HepG2 (cell line): ENCODE measurements around the gene DOCK4.

Source experiments
- CHD4 ChIP-seq: fragments of 200-600 bp; sonication (generic); IDR thresholded peaks from 2 replicates; pipeline ENCODE4 v1.7.0; 2017; ENCODE audit warnings: mild to moderate bottlenecking, low read length, borderline replicate concordance
- ETS1 ChIP-seq: sonication (generic); formaldehyde crosslinking; IDR thresholded peaks from 2 replicates; pipeline ENCODE4 v1.4.0; 2020; ENCODE audit warnings: missing genetic modification reagents
- HIVEP1 ChIP-seq: sonication (generic); formaldehyde crosslinking; IDR thresholded peaks from 2 replicates; pipeline ENCODE4 v1.4.0; 2020; ENCODE audit warnings: mild to moderate bottlenecking, missing genetic modification reagents
- KDM4B ChIP-seq: sonication (generic); formaldehyde crosslinking; IDR thresholded peaks from 2 replicates; pipeline ENCODE4 v1.4.0; 2020; ENCODE audit warnings: missing genetic modification reagents
- NFIB ChIP-seq: sonication (generic); formaldehyde crosslinking; IDR thresholded peaks from 2 replicates; pipeline ENCODE4 v1.9.0; 2021; ENCODE audit warnings: missing genetic modification reagents, mild to moderate bottlenecking, borderline replicate concordance
- PHB2 ChIP-seq: fragments of 450-650 bp; IDR thresholded peaks from 2 replicates; pipeline ENCODE4 v1.6.1; 2018; ENCODE audit not compliant: partially characterized antibody
- RAD21 ChIP-seq: fragments of 450-650 bp; formaldehyde crosslinking; IDR thresholded peaks from 2 replicates; pipeline ENCODE4 v1.5.0; 2020; ENCODE audit warnings: mild to moderate bottlenecking
- TCF7L2 ChIP-seq: IDR thresholded peaks from 2 replicates; pipeline ENCODE4 v1.6.1; 2011; ENCODE audit warnings: mild to moderate bottlenecking, low read depth, low read length, moderate library complexity
- U2AF1 ChIP-seq: fragments of 200-400 bp; formaldehyde crosslinking; optimal IDR thresholded peaks from 2 replicates; pipeline ENCODE3; 2017; ENCODE audit warnings: mild to moderate bottlenecking, low read depth, low read length
- YY1 ChIP-seq: IDR thresholded peaks from 2 replicates; pipeline ENCODE4 v1.6.1; 2011; ENCODE audit warnings: low read length, low read depth, moderate library complexity, mild to moderate bottlenecking; ENCODE audit not compliant: insufficient read depth, insufficient replicate concordance
- ZBTB7A ChIP-seq: sonication (generic); formaldehyde crosslinking; IDR thresholded peaks from 2 replicates; pipeline ENCODE4 v1.8.0; 2022; ENCODE audit warnings: mild to moderate bottlenecking, missing genetic modification reagents
- TF ChIP-seq, protein P1 (sequence below): sonication (generic); formaldehyde crosslinking; IDR thresholded peaks from 2 replicates; pipeline ENCODE4 v1.8.1; 2023; ENCODE audit warnings: missing genetic modification reagents, inconsistent platforms, borderline replicate concordance
- TF ChIP-seq, protein P2 (sequence below): sonication (generic); formaldehyde crosslinking; IDR thresholded peaks from 2 replicates; pipeline ENCODE4 v1.5.0; 2020; ENCODE audit warnings: mild to moderate bottlenecking, missing genetic modification reagents, moderate library complexity

DNA sequence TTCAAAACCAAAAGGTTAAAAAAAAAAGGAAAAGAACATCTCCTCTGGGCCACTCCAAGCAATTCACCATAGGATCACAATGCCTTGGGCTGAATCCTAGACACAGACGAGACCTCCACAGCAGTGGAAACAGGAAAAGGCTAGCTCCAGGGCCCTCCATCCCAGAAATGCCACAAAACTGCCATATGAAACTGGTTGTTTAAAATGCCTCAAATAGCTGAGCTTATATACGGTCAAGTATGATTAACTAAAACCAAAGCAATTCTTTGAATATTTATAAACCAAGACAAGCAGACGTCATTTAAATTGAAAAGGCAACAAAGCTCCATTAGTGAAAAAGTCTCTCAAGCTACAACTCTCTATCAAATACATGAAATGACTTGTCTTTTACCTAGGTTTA, 63.1 kb downstream of the DOCK4 start:
- TF ChIP-seq NFIB (CRISPR knock-in tag) (no peak), ETS1 (CRISPR knock-in tag) (no peak), KDM4B (CRISPR knock-in tag) (no peak), YY1 (no peak), U2AF1 (no peak), HIVEP1 (CRISPR knock-in tag) (no peak), RAD21 (CRISPR knock-in tag) (no peak), ZBTB7A (CRISPR knock-in tag) (no peak), CHD4 (no peak), TCF7L2 (no peak), PHB2 (no peak)
- TF ChIP-seq, protein P1, sequence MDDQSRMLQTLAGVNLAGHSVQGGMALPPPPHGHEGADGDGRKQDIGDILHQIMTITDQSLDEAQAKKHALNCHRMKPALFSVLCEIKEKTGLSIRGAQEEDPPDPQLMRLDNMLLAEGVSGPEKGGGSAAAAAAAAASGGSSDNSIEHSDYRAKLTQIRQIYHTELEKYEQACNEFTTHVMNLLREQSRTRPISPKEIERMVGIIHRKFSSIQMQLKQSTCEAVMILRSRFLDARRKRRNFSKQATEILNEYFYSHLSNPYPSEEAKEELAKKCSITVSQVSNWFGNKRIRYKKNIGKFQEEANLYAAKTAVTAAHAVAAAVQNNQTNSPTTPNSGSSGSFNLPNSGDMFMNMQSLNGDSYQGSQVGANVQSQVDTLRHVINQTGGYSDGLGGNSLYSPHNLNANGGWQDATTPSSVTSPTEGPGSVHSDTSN (CRISPR knock-in tag) = no peak
- TF ChIP-seq, protein P2, sequence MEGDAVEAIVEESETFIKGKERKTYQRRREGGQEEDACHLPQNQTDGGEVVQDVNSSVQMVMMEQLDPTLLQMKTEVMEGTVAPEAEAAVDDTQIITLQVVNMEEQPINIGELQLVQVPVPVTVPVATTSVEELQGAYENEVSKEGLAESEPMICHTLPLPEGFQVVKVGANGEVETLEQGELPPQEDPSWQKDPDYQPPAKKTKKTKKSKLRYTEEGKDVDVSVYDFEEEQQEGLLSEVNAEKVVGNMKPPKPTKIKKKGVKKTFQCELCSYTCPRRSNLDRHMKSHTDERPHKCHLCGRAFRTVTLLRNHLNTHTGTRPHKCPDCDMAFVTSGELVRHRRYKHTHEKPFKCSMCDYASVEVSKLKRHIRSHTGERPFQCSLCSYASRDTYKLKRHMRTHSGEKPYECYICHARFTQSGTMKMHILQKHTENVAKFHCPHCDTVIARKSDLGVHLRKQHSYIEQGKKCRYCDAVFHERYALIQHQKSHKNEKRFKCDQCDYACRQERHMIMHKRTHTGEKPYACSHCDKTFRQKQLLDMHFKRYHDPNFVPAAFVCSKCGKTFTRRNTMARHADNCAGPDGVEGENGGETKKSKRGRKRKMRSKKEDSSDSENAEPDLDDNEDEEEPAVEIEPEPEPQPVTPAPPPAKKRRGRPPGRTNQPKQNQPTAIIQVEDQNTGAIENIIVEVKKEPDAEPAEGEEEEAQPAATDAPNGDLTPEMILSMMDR (CRISPR knock-in tag) = no peak
